Stimulated activated CD4-positive, alpha-beta T cell treated with anti-CD3 and anti-CD28 coated beads, Interleukin-12 subunit alpha, Interleukin-12 subunit beta, amount 100 ng/mL, for 48 hours (primary cell): ENCODE measurements around the gene ADAMTS10.
"Not testable (repeated sequence)": the region's sequence is repeated elsewhere in the genome, so short reads cannot be mapped to it uniquely, and the experiment has no call there.

Source experiments
- DNase-seq, 3 donors: peaks; one replicate each; pipeline ENCODE4 v3.0.0-alpha.2; 2020; ENCODE audit warnings: low read depth in 2 of 3, low spot score in 1 of 3

The ADAMTS10 gene

GRCh38 chr19:8595651-8596050, 14.9 kb downstream of the ADAMTS10 start:
- no peak for DNase-seq

GRCh38 chr19:8593931-8594330, 16.6 kb downstream of the ADAMTS10 start:
- no peak for DNase-seq

DNA sequence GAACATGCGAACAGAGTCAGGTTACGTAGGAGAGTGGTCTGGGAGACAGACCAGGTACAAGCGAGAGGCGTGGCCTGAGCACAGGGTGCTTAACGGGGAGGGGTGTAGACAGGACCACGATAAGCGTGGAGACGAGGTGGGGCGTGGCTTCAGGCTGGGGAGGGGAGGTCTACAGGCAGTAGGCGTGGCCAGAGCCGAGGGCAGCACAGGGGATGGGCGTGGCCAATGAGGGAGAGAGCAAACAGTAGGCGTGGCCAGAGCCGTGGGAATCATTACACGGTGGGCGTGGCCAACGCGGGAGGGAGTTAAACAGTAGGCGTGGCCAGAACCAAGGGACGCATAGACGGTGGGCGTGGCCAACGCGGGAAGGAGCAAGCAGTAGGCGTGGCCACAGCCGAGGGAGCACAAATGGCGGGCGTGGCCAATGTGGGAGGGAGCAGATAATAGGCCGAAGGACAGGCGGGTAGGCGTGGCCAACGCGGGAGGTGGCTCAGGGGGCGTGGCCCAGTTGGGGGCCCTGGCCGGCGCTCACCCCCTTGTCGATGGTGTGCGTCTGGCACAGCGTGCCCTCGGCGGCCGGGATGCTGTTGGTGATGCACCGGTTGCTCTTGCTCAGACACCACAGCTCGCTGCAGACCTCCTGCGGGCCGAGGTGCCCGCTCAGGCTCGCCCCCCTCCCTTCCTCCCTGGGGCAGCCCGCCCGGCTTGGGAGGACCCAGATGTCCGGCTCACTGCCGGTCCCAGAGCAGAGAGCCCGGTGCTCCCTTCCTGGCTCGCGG, 18.1 kb downstream of the ADAMTS10 start:
- DNase-seq: peak; percentile 89 to 98 (median 97)

GRCh38 chr19:8589177-8589714, 21.3 kb downstream of the ADAMTS10 start:
- no peak for DNase-seq

DNA sequence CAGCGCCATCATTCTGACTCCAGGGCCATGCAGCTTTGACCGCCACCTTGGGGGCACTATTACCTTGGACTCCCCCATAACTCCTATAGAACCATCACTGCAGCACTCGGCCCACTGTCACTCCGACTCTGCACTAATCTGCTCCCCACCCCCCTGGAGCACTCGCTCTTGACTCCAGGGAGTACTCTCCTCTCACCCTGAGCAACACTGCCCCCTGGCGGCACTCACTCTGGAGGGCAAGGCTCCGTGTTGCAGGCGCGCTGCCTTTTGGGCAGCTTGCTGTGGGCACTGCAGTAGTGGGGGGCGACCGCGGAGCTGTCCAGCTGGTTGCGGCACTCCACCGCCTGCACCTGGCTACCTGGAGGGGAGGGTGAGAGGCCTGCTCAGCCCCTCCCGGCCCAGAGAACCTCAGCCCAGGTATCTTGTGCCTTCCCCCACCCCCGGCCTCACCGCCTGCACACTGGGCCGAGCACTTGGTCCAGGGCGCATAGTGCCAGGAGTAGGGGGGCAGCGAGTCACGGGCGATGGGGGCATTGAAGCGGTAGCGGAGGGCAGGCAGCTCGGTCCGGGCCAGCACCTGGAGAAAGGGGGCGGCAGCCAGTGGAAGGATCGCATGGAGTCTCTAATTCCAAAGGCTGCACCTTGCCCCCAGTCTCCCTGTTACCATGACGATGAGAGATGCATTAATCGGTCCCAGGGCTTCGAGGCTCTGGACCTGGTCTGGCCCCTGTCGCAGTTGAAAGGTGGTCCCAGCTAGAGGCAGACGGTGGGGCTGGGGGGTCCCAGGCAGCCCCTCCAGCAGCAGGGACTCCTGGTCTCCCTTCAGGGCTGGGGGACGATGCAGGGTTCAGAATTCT, 24.4 kb downstream of the ADAMTS10 start:
- DNase-seq: peak in 2 of 3 donors; percentile 56 to 61

- no peak for DNase-seq
These were observed 25.3 kb downstream of the ADAMTS10 start for GRCh38 chr19:8584965-8585893.

DNA sequence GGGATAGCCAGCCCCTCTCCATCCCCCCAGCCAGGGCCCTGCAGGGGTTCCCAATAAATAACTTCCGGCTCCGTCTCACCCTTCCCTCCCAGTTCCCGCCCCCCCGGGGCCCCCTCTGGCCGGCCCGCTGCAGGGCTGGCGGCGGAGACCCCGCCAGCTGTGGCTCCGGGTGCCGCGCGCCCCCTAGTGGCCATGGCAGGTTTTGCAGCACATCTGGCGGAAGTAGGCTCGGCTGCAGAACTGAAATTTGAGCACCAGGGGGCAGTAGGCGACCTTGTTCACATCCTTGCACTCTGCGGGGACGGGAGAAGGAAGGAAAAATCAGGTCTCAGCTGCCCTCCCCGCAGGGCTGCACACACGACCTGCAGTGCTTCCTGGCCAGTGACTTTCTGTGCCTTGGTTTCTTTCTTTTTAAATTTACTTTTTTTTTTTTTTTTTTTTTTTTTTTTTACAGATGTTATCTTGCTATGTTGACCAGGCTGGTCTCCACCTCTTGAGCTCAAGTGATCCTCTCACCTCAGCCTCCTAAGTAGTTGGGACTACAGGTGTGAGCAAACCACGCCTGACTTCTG, 29.7 kb downstream of the ADAMTS10 start:
- DNase-seq: peak; percentile 76 to 92 (median 81)

DNA sequence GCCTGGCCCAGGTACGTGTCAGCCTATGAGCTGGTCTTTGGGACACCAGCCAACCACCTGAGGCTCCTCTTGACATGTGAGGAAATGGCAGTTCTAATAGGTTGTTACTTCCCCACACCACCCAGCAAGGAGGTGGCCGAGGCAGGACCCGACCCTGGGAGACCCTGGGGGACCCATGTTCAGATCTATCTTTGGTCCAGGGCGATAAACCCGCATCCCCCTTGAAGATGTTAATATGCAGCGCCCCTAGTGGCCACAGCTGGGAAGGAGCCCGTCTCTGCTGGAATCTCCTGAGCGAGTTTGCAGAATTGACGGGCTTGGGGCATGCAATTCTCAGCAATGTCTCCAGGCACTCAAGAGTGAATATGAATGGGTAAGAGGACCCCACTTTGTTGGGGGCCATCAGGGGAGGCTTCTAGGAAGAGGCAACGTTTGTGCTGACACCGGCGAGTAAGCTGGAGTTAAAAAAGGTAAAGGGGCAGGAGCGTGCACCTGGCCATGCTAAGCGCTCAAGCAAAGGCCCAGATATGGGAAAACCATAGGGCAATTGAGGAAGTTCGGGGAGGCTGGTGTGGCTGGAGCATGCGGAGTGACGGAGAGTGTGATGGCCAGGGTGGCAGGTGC, 31.8 kb downstream of the ADAMTS10 start:
- peak; percentile 61 to 87 (median 74) for DNase-seq

DNA sequence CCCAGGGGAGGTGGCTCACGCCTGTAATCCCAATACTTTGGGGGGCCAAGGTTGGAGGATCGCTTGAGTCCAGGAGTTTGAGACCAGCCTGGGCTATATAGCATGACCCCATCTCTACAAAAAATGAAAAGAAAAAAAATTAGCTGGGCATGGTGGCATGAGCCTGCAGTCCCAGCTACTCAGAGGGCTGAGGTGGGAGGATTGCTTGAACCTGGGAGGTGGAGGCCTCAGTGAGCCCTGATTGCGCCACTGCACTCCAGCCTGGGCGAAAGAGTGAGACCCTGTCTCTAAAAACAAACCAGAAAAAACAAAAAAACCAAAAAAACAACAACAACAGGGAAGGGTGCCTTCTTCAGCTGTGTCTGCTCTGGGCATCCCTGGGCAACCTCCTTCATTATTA, 32.8 kb downstream of the ADAMTS10 start:
- DNase-seq: no peak

- no peak for DNase-seq
These were observed 33.3 kb downstream of the ADAMTS10 start, which contains the start of gene MYO1F for GRCh38 chr19:8577247-8577646. MYO1F (minus strand) TSS chr19:8577442; CDS start chr19:8577309, 133 bp downstream.

DNA sequence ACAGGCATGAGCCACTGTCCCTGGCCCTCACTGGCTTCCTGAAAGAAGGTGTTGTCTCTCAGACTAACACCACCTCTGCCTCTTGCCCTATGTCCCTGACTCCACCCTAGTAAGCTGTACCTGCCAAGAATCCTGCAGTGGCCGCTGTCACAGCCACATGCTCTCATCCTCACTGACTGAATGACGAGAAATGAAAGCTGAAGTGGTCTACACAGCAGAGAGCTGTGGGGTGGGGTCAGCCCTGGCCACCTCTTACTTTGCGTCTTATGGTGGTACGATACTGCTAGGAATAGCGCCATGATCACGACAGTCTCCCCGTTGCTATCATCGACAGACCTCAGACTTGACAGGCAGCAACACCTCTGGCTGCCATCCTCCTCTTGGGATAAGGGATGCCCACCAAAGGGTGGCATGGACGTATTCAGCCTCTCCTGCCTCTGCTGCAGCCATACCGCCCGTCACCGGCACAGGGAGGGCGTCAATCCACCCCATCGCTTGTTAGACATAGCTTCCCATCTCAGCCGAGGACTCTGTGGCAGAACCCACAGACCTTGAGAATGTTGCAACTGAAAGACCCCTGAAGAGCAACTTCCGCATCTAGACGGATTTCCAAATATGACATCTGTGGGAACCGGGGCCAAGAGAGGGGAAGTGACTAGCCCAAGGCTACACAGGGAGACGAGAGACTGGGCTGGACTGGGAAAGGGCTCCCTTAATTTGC, 34.1 kb downstream of the ADAMTS10 start:
- no peak for DNase-seq

DNA sequence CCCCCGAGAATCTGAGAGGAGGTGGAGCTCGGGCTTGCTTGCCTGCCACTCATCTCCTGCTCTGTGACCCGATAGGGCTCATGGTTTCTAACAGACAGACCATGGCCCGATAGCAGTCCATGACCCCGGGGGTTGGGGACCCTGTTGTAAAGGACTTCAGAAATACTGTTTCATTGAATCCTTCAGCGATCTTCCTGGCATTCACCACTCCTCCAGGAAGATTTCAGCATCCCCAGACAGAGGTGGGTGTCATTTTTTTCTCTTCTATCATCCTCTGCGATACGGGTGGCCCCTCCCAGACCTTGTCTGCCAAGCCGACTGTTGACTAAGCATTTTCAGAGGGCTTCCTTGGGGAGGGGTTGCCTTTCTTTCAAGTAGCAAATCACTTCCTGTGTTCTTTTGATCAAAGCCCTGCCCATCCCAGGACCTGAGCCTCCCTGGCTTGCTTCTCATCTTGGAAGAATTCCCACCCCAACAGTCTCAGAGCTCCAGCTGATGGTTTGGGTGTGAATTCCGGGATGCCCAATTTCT, 35.0 kb downstream of the ADAMTS10 start:
- no peak for DNase-seq

DNA sequence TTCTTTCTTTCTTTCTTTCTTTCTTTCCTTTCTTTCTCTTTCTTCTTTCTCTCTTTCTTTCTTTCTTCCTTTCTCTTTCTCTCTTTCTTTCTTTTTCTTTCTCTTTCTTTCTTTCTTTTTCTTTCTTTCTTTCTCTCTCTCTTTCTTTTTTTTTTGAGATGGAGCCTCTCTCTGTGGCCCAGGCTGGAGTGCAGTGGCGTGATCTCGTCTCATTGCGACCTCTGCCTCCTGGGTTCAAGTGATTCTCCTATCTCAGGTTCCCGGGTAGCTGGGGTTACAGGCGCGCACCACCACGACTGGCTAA, 35.9 kb downstream of the ADAMTS10 start:
- DNase-seq: not testable (repeated sequence)

DNA sequence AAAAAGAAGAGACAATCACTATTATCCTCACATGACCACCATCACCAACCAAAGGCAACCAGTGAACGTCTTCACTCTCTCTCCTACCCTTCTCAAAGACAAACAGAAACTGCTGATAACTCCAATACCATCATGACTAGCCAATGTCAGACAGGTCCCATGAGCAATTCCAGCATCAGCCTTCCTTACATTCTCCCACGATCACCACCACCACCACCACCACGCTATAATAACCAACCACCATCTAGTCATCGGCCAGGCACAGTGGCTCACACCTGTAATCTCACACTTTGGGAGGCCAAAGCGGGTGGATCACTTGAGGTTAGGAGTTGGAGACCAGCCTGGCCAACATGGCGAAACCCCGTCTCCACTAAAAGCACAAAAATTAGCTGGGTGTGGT, 37.2 kb downstream of the ADAMTS10 start:
- DNase-seq: no peak

DNA sequence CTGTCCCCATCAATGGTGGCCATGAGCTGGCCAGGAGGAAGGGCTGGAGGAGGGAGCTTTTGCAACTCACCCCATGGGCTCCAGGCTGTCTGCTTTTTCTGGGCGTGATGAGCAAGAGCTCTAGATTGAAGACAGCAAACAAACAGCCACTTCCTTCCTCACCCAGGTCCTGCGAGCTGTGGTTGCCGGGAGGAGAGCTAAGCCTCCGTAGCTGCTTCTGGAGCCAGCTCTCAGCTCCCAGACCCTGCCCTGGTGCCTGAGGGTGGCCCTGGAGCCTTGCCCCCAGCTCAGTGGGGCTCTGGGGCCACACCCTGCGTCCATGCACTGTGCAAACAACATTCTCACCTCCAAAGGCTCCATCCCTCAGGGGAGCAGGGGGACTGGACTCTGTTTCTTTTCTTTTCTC, 39.5 kb downstream of the ADAMTS10 start:
- DNase-seq: no peak

GRCh38 chr19:8569066-8569771, 41.3 kb downstream of the ADAMTS10 start:
- DNase-seq: peak; percentile 37 to 52 (median 45)

- DNase-seq: no peak
These were observed 42.9 kb downstream of the ADAMTS10 start for GRCh38 chr19:8567522-8568172.

DNA sequence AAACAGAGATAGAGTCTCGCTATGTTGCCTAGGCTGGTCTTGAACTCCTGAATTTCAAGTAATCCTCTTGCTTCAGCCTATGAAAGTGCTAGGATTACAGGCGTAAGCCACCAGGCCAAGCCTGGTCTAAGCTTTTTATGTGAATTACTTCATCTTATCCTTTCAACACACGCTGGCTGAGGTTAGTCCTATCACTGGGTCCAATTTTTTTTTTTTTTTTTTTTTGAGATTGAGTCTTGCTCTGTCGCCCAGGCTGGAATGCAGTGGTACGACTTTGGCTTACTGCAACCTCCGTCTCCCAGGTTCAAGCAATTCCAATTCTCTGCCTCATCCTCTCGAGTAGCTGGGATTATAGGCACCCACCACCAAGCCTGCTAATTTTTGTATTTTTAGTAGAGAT, 43.7 kb downstream of the ADAMTS10 start:
- no peak for DNase-seq
